GM18951 (cell line): Measurements from ENCODE around the gene ATP6V0B.

Experiments
- POLR2A ChIP-seq: IDR thresholded peaks from 4 replicates; pipeline ENCODE4 v1.6.1; 2011; ENCODE audit warnings: mild to moderate bottlenecking; ENCODE audit not compliant: insufficient read length, insufficient read depth; ENCODE audit errors: extremely low read depth
- in situ Hi-C: fragments of 300-500 bp; cut with MboI; formaldehyde crosslinking; loops from one replicate; pipeline ENCODE4 v1.12.0; 2022; ENCODE audit warnings: low sequenced_read_pairs, mixed read lengths, inconsistent platforms; ENCODE audit not compliant: unreplicated experiment

The ATP6V0B gene

GRCh38 chr1:43951021-43951985, 23.5 kb upstream of the ATP6V0B start:
- no peak for TF ChIP-seq POLR2A
- in situ Hi-C loops, result no loop called here

- TF ChIP-seq POLR2A, result no peak
Observed at GRCh38 chr1:43952731-43953346, 21.9 kb upstream of the ATP6V0B start.

GRCh38 chr1:43953361-43953760, 21.4 kb upstream of the ATP6V0B start:
- in situ Hi-C loops, result no loop called here
- TF ChIP-seq POLR2A, result no peak

More at GRCh38 chr1:43952731-43953346, 21.9 kb upstream of the ATP6V0B start:
- in situ Hi-C loops, result no loop called here

GRCh38 chr1:43954036-43954435, 20.7 kb upstream of the ATP6V0B start:
- no peak for TF ChIP-seq POLR2A
- in situ Hi-C loops, result no loop called here

GRCh38 chr1:43956234-43956633, 18.5 kb upstream of the ATP6V0B start:
- in situ Hi-C loops, result no loop called here
- no peak for TF ChIP-seq POLR2A

- in situ Hi-C loops, result no loop called here
Observed at GRCh38 chr1:43957407-43958040, 17.2 kb upstream of the ATP6V0B start.

GRCh38 chr1:43958351-43959255, 16.2 kb upstream of the ATP6V0B start:
- in situ Hi-C loops, result no loop called here
- no peak for TF ChIP-seq POLR2A

More at GRCh38 chr1:43957407-43958040, 17.2 kb upstream of the ATP6V0B start:
- no peak for TF ChIP-seq POLR2A

- in situ Hi-C loops, result no loop called here
- TF ChIP-seq POLR2A, result no peak
Observed at GRCh38 chr1:43960798-43961197, 14.0 kb upstream of the ATP6V0B start.

GRCh38 chr1:43961692-43962091, 13.1 kb upstream of the ATP6V0B start:
- in situ Hi-C loops, result no loop called here
- no peak for TF ChIP-seq POLR2A

- in situ Hi-C loops, result no loop called here
- TF ChIP-seq POLR2A, result no peak
Observed at GRCh38 chr1:43962324-43962723, 12.4 kb upstream of the ATP6V0B start.

GRCh38 chr1:43963006-43963405, 11.8 kb upstream of the ATP6V0B start:
- in situ Hi-C loops, result no loop called here
- no peak for TF ChIP-seq POLR2A

GRCh38 chr1:43963890-43964289, 10.9 kb upstream of the ATP6V0B start:
- TF ChIP-seq POLR2A, result no peak
- in situ Hi-C loops, result no loop called here
